GM19397 (cell line): ENCODE results near the gene CAGE1.
"Not testable (repeated sequence)": the region's sequence is repeated elsewhere in the genome, so short reads cannot be mapped to it uniquely, and the experiment has no call there.

ENCODE experiments used
- ATAC-seq: cut with Tn5 transposase; IDR thresholded peaks from one replicate; pipeline ENCODE4 v1.9.1; 2021; ENCODE audit warnings: mild to moderate bottlenecking, moderate library complexity; ENCODE audit not compliant: unreplicated experiment

CAGE1 gene

GRCh38 chr6:7410851-7411250 lies 21.3 kb upstream of the CAGE1 start:
- no peak for ATAC-seq

GRCh38 chr6:7409740-7410139 lies 20.2 kb upstream of the CAGE1 start:
- no peak for ATAC-seq

DNA sequence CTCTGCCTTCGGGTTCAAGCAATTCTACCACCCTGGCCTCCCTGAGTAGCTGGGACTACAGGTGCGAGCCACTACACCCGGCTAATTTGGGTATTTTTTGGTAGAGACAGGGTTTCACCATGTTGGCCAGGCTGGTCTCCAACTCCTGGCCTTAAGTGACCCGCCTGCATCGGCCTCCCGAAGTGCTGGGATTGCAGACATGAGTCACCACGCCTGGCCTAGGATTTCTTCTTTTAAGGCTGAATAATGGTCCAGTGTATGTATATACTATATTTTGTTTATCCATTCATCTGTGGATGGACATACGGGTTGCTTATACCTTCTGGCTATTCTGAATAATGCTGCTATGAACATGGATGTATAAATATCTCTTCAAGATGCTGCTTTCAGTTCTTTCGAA lies 17.2 kb upstream of the CAGE1 start:
- ATAC-seq = no peak

DNA sequence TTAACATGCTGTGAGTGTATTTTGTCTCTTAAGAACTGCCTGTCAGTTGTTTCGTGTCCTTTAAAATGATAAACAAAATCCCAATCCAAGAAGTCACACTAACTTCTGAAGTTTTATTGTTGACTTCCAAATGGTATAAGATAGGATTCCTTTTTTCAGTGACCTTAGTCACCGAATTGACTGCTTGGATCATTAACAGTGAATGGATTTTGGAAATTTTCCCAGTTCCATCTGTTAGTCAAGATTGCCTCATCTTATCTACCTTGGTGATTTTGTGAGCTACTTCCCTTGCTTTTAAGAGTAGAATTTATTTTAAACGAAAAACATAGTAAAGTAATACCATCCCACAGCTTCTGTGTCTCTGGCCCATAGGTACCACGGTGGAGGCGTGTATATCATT lies 15.0 kb upstream of the CAGE1 start:
- ATAC-seq = no peak

DNA sequence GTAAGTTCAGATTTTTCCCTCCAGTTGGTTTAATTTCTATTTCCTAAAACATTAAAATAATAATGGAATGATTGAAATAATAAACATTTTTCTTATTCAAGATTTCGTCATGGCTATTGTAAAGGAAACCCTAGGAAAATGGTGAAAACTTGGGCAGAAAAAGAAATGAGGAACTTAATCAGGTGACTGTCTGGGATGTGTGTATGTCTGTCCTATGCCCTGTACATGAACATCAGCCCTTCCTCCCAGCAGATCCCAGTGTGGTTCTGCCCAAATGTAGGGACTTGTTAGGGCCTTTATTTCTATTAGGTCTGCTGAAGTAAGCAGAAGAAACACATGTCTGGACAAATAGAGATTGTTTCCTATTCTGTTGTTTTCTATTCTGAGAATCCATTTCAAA lies 13.2 kb upstream of the CAGE1 start:
- no peak for ATAC-seq

- no peak for ATAC-seq
Measured at GRCh38 chr6:7401075-7401474, 11.5 kb upstream of the CAGE1 start.

DNA sequence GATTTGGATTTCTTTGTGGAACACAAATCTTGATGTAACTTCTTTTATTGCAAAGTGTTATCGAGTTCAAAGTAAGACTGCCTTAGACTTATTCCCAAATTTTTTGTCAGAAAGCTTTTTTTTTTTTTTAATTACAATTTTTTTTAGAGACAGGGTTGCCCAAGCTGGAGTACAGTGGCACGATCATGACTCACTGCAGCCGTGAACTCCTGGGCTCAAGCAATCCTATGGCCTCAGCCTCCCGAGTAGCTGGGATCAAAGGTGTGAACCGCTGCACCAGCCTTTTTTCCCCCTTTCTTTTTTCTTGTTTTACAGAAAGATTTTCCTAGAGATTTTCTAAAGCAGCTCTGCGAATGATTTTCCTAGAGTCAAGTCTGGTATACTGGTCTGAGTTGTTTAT lies 2.9 kb upstream of the CAGE1 start:
- no peak for ATAC-seq

DNA sequence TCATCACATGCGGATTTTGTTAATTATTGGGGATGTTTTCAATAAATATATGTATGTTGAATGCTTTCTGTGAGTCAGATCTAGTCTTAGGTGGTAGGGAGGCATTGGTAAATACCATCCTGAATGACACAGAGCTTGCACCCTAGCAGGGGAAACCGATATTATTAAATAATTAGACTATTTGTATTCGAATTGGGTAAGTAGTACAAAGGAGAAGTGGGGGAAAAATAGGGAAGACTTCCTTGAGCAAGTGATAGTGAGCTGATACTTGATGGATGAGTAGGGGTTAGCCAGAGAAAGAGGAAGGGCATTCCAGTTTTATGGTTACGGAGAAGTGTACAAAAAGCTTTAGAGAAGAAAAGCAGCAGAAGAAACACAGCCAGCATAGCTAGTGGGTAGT lies 1.6 kb upstream of the CAGE1 start:
- ATAC-seq = no peak

GRCh38 chr6:7390226-7390878 lies 810 bp upstream of the CAGE1 start:
- no peak for ATAC-seq

- ATAC-seq = no peak
Measured at GRCh38 chr6:7389162-7389450, 436 bp downstream of the CAGE1 start.

DNA sequence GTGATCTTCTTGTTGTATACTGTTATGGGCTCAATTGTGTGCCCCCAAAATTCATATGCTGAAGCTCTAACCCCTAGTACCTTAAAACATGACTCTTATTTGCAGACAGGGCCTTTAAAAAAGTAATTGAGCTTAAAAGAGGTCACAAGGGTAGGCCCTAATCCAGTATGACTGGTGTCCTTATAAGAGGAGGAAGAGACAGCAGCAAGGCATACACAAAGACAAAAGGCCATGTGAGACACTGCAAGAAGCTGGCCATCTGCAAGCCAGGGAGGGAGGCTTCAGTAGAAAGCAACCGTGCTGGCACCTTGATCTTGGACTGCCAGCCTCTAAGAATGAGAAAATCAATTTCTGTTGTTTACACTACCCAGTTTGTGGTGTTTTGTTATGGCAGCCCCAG lies 8.4 kb downstream of the CAGE1 start:
- no peak for ATAC-seq

- no peak for ATAC-seq
Measured at GRCh38 chr6:7378740-7379139, 10.8 kb downstream of the CAGE1 start.

DNA sequence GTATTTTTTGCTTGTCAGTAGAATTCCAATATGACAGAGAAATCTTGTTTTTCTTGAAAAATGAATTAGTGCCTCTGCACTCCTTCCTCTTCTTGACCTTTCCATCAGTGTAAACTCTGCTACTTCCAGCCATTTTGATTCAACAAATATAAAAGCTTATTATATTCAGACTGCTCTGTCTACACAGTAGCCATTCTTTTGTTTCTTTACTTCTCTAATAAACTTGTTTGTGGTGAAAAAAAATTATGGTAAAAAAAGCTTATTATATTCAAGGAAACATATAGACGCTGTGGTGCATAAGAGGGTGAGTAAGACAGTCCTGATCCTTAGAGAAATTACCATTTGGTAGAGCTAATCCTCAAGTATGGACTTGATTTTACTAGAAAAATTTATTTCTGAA lies 11.6 kb downstream of the CAGE1 start:
- no peak for ATAC-seq

DNA sequence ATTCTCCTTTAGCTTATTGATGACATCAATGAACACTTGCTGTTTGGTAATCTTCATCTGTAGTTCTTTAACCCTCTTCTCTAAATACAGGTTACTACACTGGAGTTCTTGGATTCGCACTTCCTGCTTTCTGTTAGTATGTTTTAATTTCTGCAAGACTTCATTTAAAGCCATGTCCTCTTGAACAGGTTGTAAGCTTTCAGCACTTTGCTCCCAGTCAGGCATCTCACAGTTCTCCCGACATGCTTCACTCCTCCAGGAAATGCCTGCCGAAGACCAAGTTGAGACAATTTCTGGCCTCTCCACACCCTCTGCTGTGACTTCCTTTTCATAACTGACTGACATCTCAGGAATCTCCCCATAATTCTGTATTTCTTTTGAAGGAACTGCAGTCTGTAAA lies 15.8 kb downstream of the CAGE1 start:
- no peak for ATAC-seq

DNA sequence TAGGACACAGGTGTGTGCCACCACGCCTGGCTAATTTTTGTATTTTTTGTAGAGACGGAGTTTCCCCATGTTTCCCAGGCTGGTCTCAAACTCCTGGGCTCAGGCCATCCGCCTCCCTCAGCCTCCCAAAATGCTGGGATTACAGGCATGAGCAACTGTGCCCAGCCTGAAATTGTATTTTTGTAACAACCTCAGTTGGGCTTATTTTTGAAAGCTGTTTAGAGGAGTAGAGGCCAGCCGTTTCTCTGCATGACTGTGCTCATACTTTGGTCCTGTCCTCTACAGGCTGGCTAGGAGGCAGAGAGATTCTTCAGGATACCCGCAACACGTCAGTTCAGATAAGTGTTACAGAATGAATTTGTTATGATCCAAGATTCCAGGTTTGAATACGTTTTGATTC lies 22.1 kb downstream of the CAGE1 start:
- no peak for ATAC-seq

DNA sequence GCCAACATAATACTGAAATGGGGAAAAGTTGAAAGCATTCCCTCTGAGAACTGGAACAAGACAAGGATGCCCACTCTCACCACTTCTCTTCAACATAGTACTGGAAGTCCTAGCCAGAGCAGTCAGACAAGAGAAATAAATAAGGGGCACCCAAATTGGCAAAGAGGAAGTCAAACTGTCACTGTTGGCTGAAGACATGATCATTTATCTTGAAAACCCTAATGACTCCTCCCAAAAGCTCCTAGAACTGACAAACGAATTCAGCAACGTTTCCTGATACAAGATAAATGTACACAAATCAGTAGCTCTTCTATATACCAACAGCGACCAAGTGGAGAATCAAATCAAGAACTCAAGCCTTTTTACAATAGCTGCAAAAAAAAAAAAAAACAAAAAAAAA lies 37.6 kb downstream of the CAGE1 start:
- not testable (repeated sequence) for ATAC-seq

- not testable (repeated sequence) for ATAC-seq
Measured at GRCh38 chr6:7350591-7350990, 39.0 kb downstream of the CAGE1 start.

DNA sequence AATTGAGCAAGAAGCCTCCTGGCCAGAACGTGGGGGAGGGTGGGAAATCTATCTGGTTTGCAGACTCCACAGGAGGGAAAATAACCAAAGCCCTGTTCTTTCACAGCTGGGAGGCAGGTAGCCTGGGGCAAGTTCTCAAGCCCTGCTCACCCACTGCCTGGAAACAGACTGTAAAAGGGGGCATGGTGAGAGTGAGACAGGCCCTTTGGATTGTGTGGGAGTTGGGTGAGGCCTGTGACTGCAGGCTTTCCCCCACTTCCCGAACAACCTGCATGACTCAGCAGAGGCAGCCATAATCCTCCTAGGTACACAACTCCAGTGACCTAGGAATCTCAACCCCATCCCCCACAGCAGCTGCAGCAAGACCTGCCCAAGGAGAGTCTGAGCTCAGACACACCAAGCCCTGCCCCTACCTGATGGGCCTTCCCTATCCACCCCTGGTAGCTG lies 42.0 kb downstream of the CAGE1 start:
- ATAC-seq = not testable (repeated sequence)

DNA sequence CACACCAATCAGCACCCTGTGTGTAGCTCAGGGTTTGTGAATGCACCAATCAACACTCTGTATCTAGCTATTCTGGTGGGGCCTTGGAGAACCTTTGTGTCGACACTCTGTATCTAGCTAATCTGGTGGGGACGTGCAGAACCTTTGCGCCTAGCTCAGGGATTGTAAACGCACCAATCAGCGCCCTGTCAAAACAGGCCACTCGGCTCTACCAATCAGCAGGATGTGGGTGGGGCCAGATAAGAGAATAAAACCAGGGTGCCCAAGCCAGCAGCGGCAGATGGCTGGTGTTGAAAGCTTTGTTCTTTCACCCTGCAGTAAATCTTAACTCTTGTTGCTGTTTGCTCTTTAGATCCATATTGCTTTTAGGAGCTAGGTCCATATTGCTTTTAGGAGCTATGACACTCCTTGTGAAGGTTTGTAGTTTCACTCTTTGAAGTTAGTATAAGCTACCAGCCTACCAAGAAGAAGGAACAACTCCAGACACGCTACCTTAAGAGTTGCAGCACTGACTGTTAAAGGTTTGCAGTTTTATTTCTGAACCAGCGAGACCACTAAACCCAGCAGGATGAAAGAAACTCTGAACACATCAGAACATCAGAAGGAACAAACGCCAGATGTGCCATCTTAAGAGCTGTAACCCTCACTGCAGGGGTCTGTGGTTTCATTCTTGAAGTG lies 44.6 kb downstream of the CAGE1 start:
- not testable (repeated sequence) for ATAC-seq

GRCh38 chr6:7343546-7344475 lies 45.7 kb downstream of the CAGE1 start:
- no peak for ATAC-seq

DNA sequence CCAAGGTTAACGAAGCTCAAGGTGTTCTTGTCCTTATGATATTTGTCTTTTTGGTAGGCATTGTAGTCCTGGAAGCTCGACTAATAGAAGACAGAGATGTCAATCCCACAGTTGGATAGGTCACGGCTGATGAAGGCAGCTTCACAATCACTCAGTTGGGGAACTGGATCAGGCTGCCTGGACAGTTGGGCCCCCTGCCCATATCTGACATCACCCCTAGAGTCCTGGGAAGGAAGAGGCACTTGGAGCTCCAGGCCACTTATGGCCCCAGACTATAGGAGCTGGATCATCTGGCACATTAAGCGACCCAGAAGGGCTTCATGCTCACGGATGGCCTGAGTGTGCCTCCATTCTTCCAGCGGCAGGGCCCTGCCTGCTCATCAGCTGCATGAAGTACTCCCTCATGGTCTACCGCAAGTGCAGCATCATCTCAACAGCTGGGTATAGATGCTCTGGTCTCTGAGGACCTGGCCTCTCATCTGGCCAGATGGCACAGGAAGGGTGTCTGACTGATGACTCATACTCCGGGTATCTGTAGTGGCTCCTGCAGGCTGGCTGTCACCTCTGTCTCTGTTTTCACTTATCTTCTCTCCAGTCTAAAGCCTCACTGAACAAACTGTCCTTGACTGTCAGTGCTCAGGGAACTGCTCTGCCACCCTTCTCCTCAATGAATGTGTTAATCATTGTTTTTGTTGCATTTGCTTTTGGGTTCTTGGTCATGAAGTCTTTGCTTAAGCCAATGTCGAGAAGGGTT lies 47.4 kb downstream of the CAGE1 start:
- no peak for ATAC-seq
